GM12873 (cell line): ENCODE data around the gene CHFR.

Experiments used
- CTCF ChIP-seq: IDR thresholded peaks from 2 replicates; pipeline ENCODE4 v1.5.1; 2012; ENCODE audit warnings: low read depth, mild to moderate bottlenecking, moderate library complexity, low read length, control low read depth; ENCODE audit not compliant: insufficient read depth; ENCODE audit errors: missing control alignments

Gene CHFR

GRCh38 chr12:132887513-132888351, at the start of gene CHFR:
Gene CHFR (minus strand): TSS chr12:132887605. CDS start chr12:132887328, 277 bp downstream.
- TF ChIP-seq CTCF: no peak

GRCh38 chr12:132936163-132936562, 48.8 kb upstream of the CHFR start:
- TF ChIP-seq CTCF: no peak

- TF ChIP-seq CTCF: no peak
Observed at GRCh38 chr12:132926415-132926833, 39.0 kb upstream of the CHFR start.

- no peak for TF ChIP-seq CTCF
Observed at GRCh38 chr12:132925597-132926414, 38.4 kb upstream of the CHFR start.

GRCh38 chr12:132924356-132924755, 37.0 kb upstream of the CHFR start:
- no peak for TF ChIP-seq CTCF

GRCh38 chr12:132923356-132923909, 36.0 kb upstream of the CHFR start:
- TF ChIP-seq CTCF: no peak

GRCh38 chr12:132922676-132923075, 35.3 kb upstream of the CHFR start:
- no peak for TF ChIP-seq CTCF
